Liver (tissue), 9 donors: Measurements from ENCODE around the gene TNS3. TPM values are rescaled to one million over a fixed set of nuclear protein-coding genes. Genes with fewer than 3 reads are reported as not detected.
"Not testable (repeated sequence)": the region's sequence is repeated elsewhere in the genome, so short reads cannot be mapped to it uniquely, and the experiment has no call there.

ENCODE experiments used
- DNase-seq: peaks from one replicate; pipeline ENCODE4 v3.0.0-alpha.2; 2017; ENCODE audit warnings: low spot score
- H3K27ac ChIP-seq, 2 donors: one replicate each; pipeline ENCODE4 v1.7.0; 2013; ENCODE audit warnings: inconsistent platforms in 2 of 2, low read length in 2 of 2, control low read depth in 1 of 2, low read depth in 1 of 2, mild to moderate bottlenecking in 1 of 2
- H3K27me3 ChIP-seq, 4 donors: one replicate each; pipeline versions ENCODE4 v1.6.1 to v1.7.0; 2013; ENCODE audit warnings: low read length in 3 of 4, inconsistent platforms in 1 of 4, mild to moderate bottlenecking in 1 of 4, moderate library complexity in 1 of 4; ENCODE audit not compliant: control insufficient read depth in 4 of 4, insufficient read depth in 4 of 4
- H3K36me3 ChIP-seq, 4 donors: one replicate each; pipeline versions ENCODE4 v1.6.1 to v1.7.0; 2013; ENCODE audit warnings: low read length in 3 of 4, mild to moderate bottlenecking in 3 of 4, low read depth in 1 of 4, moderate library complexity in 1 of 4; ENCODE audit not compliant: control insufficient read depth in 4 of 4, insufficient read depth in 3 of 4
- H3K4me1 ChIP-seq, 4 donors: one replicate each; pipeline versions ENCODE4 v1.6.1 to v1.7.0; 2013; ENCODE audit warnings: low read length in 3 of 4, mild to moderate bottlenecking in 3 of 4, moderate library complexity in 1 of 4; ENCODE audit not compliant: control insufficient read depth in 4 of 4, insufficient read depth in 4 of 4
- H3K4me3 ChIP-seq, 3 donors: one replicate each; pipeline versions ENCODE4 v1.6.1 to v1.7.0; 2013; ENCODE audit warnings: low read length in 3 of 3, control low read depth in 1 of 3, low read depth in 1 of 3, mild to moderate bottlenecking in 1 of 3
- H3K9ac ChIP-seq, 2 donors: one replicate each; pipeline ENCODE4 v1.7.0; 2013; ENCODE audit warnings: low read length in 2 of 2, mild to moderate bottlenecking in 2 of 2, moderate library complexity in 2 of 2, control low read depth in 1 of 2, low read depth in 1 of 2
- H3K9me3 ChIP-seq, 4 donors: one replicate each; pipeline versions ENCODE4 v1.6.1 to v1.7.0; 2013; ENCODE audit warnings: low read length in 3 of 4; ENCODE audit not compliant: control insufficient read depth in 4 of 4
- CTCF ChIP-seq: fragments of 150-350 bp; IDR thresholded peaks from 2 replicates; pipeline ENCODE4 v1.5.1; 2017; ENCODE audit warnings: improper control_type of control experiment, low read depth, low read length; ENCODE audit not compliant: missing input control
- FOXA1 ChIP-seq: IDR thresholded peaks from 2 replicates; pipeline ENCODE4 v1.6.1; 2016; ENCODE audit warnings: antibody characterized with exemption
- FOXA2 ChIP-seq: IDR thresholded peaks from 2 replicates; pipeline ENCODE4 v1.6.1; 2016; ENCODE audit warnings: antibody characterized with exemption
- HNF4A ChIP-seq, 2 donors: conservative IDR thresholded peaks; 2 replicates each; pipeline ENCODE4 v1.6.1; 2016; ENCODE audit warnings: antibody characterized with exemption in 2 of 2, mild to moderate bottlenecking in 2 of 2
- HNF4G ChIP-seq: IDR thresholded peaks from 2 replicates; pipeline ENCODE4 v1.6.1; 2016; ENCODE audit warnings: antibody characterized with exemption
- JUND ChIP-seq, 2 donors: IDR thresholded peaks; 2 replicates each; pipeline ENCODE4 v1.6.1; 2016; ENCODE audit warnings: antibody characterized with exemption in 2 of 2
- NR2F2 ChIP-seq: IDR thresholded peaks from 2 replicates; pipeline ENCODE4 v1.6.1; 2016; ENCODE audit warnings: antibody characterized with exemption
- RAD21 ChIP-seq, 2 donors: IDR thresholded peaks; 2 replicates each; pipeline ENCODE4 v1.6.1; 2016; ENCODE audit warnings: antibody characterized with exemption in 2 of 2, mild to moderate bottlenecking in 2 of 2
- SP1 ChIP-seq: IDR thresholded peaks from 2 replicates; pipeline ENCODE4 v1.6.1; 2018; ENCODE audit warnings: antibody characterized with exemption, mild to moderate bottlenecking
- ZBTB33 ChIP-seq: IDR thresholded peaks from 2 replicates; pipeline ENCODE4 v1.6.1; 2016; ENCODE audit warnings: antibody characterized with exemption
- WGBS: extraction: QIAGEN DNeasy Blood & Tissue Kit; methylation state at CpG from one replicate; pipeline ENCODE4 v1.1.7; 2013; 5-methylcytosine and 5-hydroxymethylcytosine counted together
- polyA plus RNA-seq, 2 donors: library from polyadenylated mRNA; stranded (reverse) in 1 of 2; unstranded in 1 of 2; fragments of 200-250 nt in 1 of 2; fragments of >200 nt in 1 of 2; fragmentation: Nextera tagmentation in 1 of 2; extraction: Ambion mirVana in 1 of 2; gene quantifications; one replicate each; pipeline versions ENCODE4 v1.2.1 to v1.2.3, GENCODE V29; 2013 to 2015
- total RNA-seq, 2 donors: library from RNA; depleted of rRNA; stranded (reverse); fragments of >200 nt; gene quantifications; one replicate each; pipeline ENCODE4 v1.2.3, GENCODE V29; 2014
- TF ChIP-seq, protein P1 (sequence below): IDR thresholded peaks from 2 replicates; pipeline ENCODE4 v1.6.1; 2016; ENCODE audit warnings: antibody characterized with exemption, mild to moderate bottlenecking
- donor health status: healthy.
- donor health status: healthy.
- donor health status: healthy.
- donor health status: healthy.
- donor health status: healthy.

Gene TNS3
- total and polyA plus RNA-seq, 4 donors = 16.8 to 100 (median 29.5) TPM

GRCh38 chr7:47591089-47591654, 9.3 kb upstream of the TNS3 start:
- no peaks in the 10 kb centered on the region for H3K27me3 ChIP-seq
- H3K9ac ChIP-seq = no peak overlapping the region
- peaks cover 0 to 2% (median 0%) of the 10 kb centered on the region in 4 donors for H3K4me1 ChIP-seq
- no peak for TF ChIP-seq FOXA1
- no peak for TF ChIP-seq CTCF
- TF ChIP-seq FOXA2 = no peak
- TF ChIP-seq JUND (IDR thresholded peaks at IDR 0.05) = no peak
- TF ChIP-seq HNF4A (conservative IDR thresholded peaks at IDR 0.05) = no peak
- no peak for TF ChIP-seq ZBTB33
- no peak for TF ChIP-seq SP1
- TF ChIP-seq NR2F2 = no peak
- TF ChIP-seq HNF4G = no peak
- TF ChIP-seq, protein P1, sequence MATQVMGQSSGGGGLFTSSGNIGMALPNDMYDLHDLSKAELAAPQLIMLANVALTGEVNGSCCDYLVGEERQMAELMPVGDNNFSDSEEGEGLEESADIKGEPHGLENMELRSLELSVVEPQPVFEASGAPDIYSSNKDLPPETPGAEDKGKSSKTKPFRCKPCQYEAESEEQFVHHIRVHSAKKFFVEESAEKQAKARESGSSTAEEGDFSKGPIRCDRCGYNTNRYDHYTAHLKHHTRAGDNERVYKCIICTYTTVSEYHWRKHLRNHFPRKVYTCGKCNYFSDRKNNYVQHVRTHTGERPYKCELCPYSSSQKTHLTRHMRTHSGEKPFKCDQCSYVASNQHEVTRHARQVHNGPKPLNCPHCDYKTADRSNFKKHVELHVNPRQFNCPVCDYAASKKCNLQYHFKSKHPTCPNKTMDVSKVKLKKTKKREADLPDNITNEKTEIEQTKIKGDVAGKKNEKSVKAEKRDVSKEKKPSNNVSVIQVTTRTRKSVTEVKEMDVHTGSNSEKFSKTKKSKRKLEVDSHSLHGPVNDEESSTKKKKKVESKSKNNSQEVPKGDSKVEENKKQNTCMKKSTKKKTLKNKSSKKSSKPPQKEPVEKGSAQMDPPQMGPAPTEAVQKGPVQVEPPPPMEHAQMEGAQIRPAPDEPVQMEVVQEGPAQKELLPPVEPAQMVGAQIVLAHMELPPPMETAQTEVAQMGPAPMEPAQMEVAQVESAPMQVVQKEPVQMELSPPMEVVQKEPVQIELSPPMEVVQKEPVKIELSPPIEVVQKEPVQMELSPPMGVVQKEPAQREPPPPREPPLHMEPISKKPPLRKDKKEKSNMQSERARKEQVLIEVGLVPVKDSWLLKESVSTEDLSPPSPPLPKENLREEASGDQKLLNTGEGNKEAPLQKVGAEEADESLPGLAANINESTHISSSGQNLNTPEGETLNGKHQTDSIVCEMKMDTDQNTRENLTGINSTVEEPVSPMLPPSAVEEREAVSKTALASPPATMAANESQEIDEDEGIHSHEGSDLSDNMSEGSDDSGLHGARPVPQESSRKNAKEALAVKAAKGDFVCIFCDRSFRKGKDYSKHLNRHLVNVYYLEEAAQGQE = no peak
- TF ChIP-seq RAD21 (IDR thresholded peaks at IDR 0.05) = no peak
- H3K9me3 ChIP-seq = no peaks in the 10 kb centered on the region
- no peak overlapping the region for H3K27ac ChIP-seq
- no peaks in the 10 kb centered on the region for H3K36me3 ChIP-seq
- H3K4me3 ChIP-seq = no peak overlapping the region
- DNase-seq = no peak
- WGBS = 91% methylated on average over 8 of the region's 8 CpGs

DNA sequence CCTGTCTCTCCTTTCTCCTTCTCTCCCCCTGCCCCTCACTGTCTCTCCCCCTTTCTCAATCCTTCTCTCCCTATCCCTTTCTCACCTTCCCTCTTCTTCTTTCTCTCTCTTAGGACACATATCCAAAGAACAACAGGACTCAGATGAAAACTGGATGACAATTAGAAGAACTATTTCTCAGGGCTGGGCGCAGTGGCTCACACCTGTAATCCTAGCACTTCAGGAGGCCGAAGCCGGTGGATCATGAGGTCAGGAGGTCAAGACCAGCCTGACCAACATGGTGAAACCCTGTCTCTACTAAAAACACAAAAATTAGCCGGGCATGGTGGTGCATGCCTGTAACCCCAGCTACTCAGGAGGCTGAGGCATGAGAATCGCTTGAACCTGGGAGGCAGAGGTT, 8.3 kb upstream of the TNS3 start:
- not testable (repeated sequence) for H3K27ac ChIP-seq, H3K27me3 ChIP-seq, H3K9me3 ChIP-seq, H3K4me3 ChIP-seq, H3K4me1 ChIP-seq, H3K9ac ChIP-seq, DNase-seq, H3K36me3 ChIP-seq
- 95% methylated on average over 5 of the region's 5 CpGs for WGBS
